Measurements from ENCODE around the gene SPATA45. TPM values are rescaled to one million over a fixed set of nuclear protein-coding genes. Genes with fewer than 3 reads are reported as not detected.

SPATA45 gene
- total and polyA plus RNA-seq, 2 of the 4 experiments (the other 2 are of a cell fraction), result not detected

- no peak overlapping the region for H4K91ac ChIP-seq (ENCODE audit: insufficient read depth, low read depth, low read length)
- POLR2A ChIA-PET (ENCODE audit: unreplicated experiment), result no interaction called here
Observed at GRCh38 chr1:212814537-212815334, 32.7 kb downstream of the SPATA45 start.

More at GRCh38 chr1:212814537-212815334, 32.7 kb downstream of the SPATA45 start:
- H3K23ac ChIP-seq (ENCODE audit: low read depth, low read length), result no peak overlapping the region; the same call in 1 of the 2 replicates
- H4K8ac ChIP-seq (ENCODE audit: low read depth in 2 of 2, low read length in 2 of 2), result no peak overlapping the region
- no peak overlapping the region for H2BK20ac ChIP-seq (ENCODE audit: low read depth, low read length)
- no peak overlapping the region for H2BK15ac ChIP-seq (ENCODE audit: low read depth, low read length)
- no peak overlapping the region for H3K4me3 ChIP-seq (ENCODE audit: insufficient read depth, low read depth, low read length)
- H2BK5ac ChIP-seq (ENCODE audit: low read depth, low read length, poor library complexity, severe bottlenecking), result no peak overlapping the region
- 0 out of 2 replicates have a peak, but pooled peaks cover 1% of the 10 kb centered on the region for H3K36me3 ChIP-seq (ENCODE audit: control insufficient read depth, insufficient read depth, low read length)
- H3K9me1 ChIP-seq (ENCODE audit: insufficient read depth, low read length), result no peaks in the 10 kb centered on the region
- no peaks in the 10 kb centered on the region for H4K20me1 ChIP-seq (ENCODE audit: insufficient read depth, low read length)
- no peaks in the 10 kb centered on the region for H3K4me1 ChIP-seq (ENCODE audit: control insufficient read depth, insufficient read depth, low read length)
- no TSS peak for BruUV-seq (replicated peaks)
- H3K14ac ChIP-seq (replicated peaks; ENCODE audit: low read depth, low read length), result no peak overlapping the region
- ATAC-seq (ENCODE audit: low read depth) (no peak), DNase-seq (no peak)
- no peaks in the 10 kb centered on the region for H3K79me1 ChIP-seq (ENCODE audit: low read depth in 1 of 2, low read length in 2 of 2)
- intact Hi-C loops (cut with micrococcal nuclease), result no loop called here
- no peak overlapping the region for H3K56ac ChIP-seq (ENCODE audit: extremely low read depth, insufficient read depth, low read length)
- H3K27ac ChIP-seq (ENCODE audit: insufficient read depth, low read length), result no peak overlapping the region
- H4K5ac ChIP-seq (ENCODE audit: low read depth, low read length), result no peak overlapping the region
- no peak overlapping the region for H3K18ac ChIP-seq (ENCODE audit: low read depth, low read length)
- H2AK5ac ChIP-seq (ENCODE audit: low read depth, low read length), result no peak overlapping the region
- H3K9me3 ChIP-seq (ENCODE audit: control insufficient read depth, insufficient read depth, low read length), result no peaks in the 10 kb centered on the region
- no peak overlapping the region for H2AK9ac ChIP-seq (replicated peaks; ENCODE audit: low read depth, low read length, poor library complexity)
- peak; percentile 26; the same call in 1 of the 2 replicates for TF ChIP-seq SMC3 (IDR thresholded peaks at IDR 0.05; ENCODE audit: low read depth, low read length)
- 0 out of 2 replicates have a peak, but pooled peaks have one; percentile 10 for TF ChIP-seq RAD21 (IDR thresholded peaks at IDR 0.05; ENCODE audit: low read length)
- no peak for TF ChIP-seq MXI1 (IDR thresholded peaks at IDR 0.05; ENCODE audit: borderline replicate concordance, low read depth, low read length)
- no peak for TF ChIP-seq RCOR1 (IDR thresholded peaks at IDR 0.05; ENCODE audit: insufficient replicate concordance, low read length)
- TF ChIP-seq BHLHE40 (IDR thresholded peaks at IDR 0.05; ENCODE audit: low read depth, low read length), result no peak
- TF ChIP-seq CTCF (conservative IDR thresholded peaks at IDR 0.05; ENCODE audit: low read depth, low read length), result peak; percentile 30
- H2AFZ ChIP-seq (replicated peaks; ENCODE audit: low read length, poor library complexity), result no peak overlapping the region
- dilution Hi-C loops (cut with HindIII; ENCODE audit: low sequenced_read_pairs, unreplicated experiment), result no loop called here
- H2BK120ac ChIP-seq (ENCODE audit: low read depth, low read length), result no peak overlapping the region
- WGBS, 2 experiments (ENCODE audit: extremely low coverage in 2 of 2, insufficient read length in 1 of 2), result no CpG with 5 or more reads among the region's 5 CpGs
- in situ Hi-C loops (cut with MboI; ENCODE audit: low sequenced_read_pairs), result loop anchor here (10.0 kb wide), 1 partner anchor 180 kb away; no protein-coding TSS in a partner anchor
- H3K27me3 ChIP-seq (ENCODE audit: control insufficient read depth, insufficient read depth, low read length), result no peaks in the 10 kb centered on the region
- H3K4ac ChIP-seq (ENCODE audit: low read depth, low read length), result no peak overlapping the region
- H3K4me2 ChIP-seq (ENCODE audit: low read depth, low read length), result no peak overlapping the region
- CTCF ChIA-PET, result interaction anchor here (0.8 to 1.1 kb wide), 3 partner anchors 9 to 181 kb away, joined by 3 to 9 read pairs (median 4); no protein-coding TSS in a partner anchor
- no peak overlapping the region for H3K9ac ChIP-seq (ENCODE audit: low read depth, low read length)

All from IMR-90 (cell line).